ENCODE measurements around the gene VGLL4.

Gene VGLL4

GRCh38 chr3:11643605-11644087 is at the start of gene VGLL4:
Gene VGLL4 (minus strand): TSS chr3:11643915. CDS start chr3:11643518, 397 bp downstream.
- H3K79me2 ChIP-seq: peaks cover 21% of the 10 kb centered on the region
- H3K36me3 ChIP-seq (ENCODE audit: control insufficient read depth, insufficient read depth, low read length): no peaks in the 10 kb centered on the region
- H2AFZ ChIP-seq: peak within 1 kb of the TSS; percentile 70
- H3K9me3 ChIP-seq (ENCODE audit: control insufficient read depth, low read length): no peaks in the 10 kb centered on the region
- peak within 1 kb of the TSS; percentile 89 for H3K4me2 ChIP-seq (ENCODE audit: low read length)
- H3K27me3 ChIP-seq (ENCODE audit: control insufficient read depth, insufficient read depth, low read length): no peaks in the 10 kb centered on the region
- H3K4me1 ChIP-seq: peaks cover 10% of the 10 kb centered on the region
- TF ChIP-seq, protein P1, sequence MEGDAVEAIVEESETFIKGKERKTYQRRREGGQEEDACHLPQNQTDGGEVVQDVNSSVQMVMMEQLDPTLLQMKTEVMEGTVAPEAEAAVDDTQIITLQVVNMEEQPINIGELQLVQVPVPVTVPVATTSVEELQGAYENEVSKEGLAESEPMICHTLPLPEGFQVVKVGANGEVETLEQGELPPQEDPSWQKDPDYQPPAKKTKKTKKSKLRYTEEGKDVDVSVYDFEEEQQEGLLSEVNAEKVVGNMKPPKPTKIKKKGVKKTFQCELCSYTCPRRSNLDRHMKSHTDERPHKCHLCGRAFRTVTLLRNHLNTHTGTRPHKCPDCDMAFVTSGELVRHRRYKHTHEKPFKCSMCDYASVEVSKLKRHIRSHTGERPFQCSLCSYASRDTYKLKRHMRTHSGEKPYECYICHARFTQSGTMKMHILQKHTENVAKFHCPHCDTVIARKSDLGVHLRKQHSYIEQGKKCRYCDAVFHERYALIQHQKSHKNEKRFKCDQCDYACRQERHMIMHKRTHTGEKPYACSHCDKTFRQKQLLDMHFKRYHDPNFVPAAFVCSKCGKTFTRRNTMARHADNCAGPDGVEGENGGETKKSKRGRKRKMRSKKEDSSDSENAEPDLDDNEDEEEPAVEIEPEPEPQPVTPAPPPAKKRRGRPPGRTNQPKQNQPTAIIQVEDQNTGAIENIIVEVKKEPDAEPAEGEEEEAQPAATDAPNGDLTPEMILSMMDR (IDR thresholded peaks at IDR 0.05): peak; percentile 6
- H3K27ac ChIP-seq: peak within 1 kb of the TSS; percentile 79
- peak within 1 kb of the TSS; percentile 86 for H3K4me3 ChIP-seq (ENCODE audit: low read depth, low read length)
- peak within 1 kb of the TSS; percentile 39 for H3K9ac ChIP-seq

DNA sequence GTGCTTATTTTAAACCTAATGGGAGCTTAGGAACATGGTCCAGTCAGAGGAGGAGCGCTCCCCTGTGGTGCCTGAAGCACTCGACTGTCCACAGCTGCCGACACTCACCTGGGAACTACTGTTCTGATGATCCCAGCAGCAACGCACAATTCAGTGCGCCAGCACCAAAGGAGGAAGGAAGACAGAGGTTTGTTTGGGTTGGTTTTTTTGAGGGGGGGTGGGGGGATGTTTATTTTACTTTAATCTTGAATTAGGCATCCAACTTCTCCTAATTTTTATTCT is 48.8 kb upstream of the VGLL4 start:
- no peaks in the 10 kb centered on the region for H3K36me3 ChIP-seq (ENCODE audit: control insufficient read depth, insufficient read depth, low read length)
- no peak overlapping the region for H3K4me2 ChIP-seq (ENCODE audit: low read length)
- no peaks in the 10 kb centered on the region for H3K9me3 ChIP-seq (ENCODE audit: control insufficient read depth, low read length)
- peaks cover 3% of the 10 kb centered on the region for H3K4me1 ChIP-seq
- TF ChIP-seq, protein P1 (IDR thresholded peaks at IDR 0.05): no peak
- peaks cover 13% of the 10 kb centered on the region for H3K79me2 ChIP-seq
- H3K9ac ChIP-seq: no peak overlapping the region
- no peak overlapping the region for H3K4me3 ChIP-seq (ENCODE audit: low read depth, low read length)
- H3K27me3 ChIP-seq (ENCODE audit: control insufficient read depth, insufficient read depth, low read length): no peaks in the 10 kb centered on the region
- H2AFZ ChIP-seq: no peak overlapping the region
- no peak overlapping the region for H3K27ac ChIP-seq

GRCh38 chr3:11691767-11692531 is 48.2 kb upstream of the VGLL4 start:
- Histone ChIP-seq H3K36me3 (ENCODE audit: control insufficient read depth, insufficient read depth, low read length) (no peaks in the 10 kb centered on the region), H3K9ac (no peak overlapping the region), H3K27ac (no peak overlapping the region), H3K79me2 (peaks cover 9% of the 10 kb centered on the region), H2AFZ (no peak overlapping the region), H3K4me3 (ENCODE audit: low read depth, low read length) (no peak overlapping the region), H3K9me3 (ENCODE audit: control insufficient read depth, low read length) (no peaks in the 10 kb centered on the region), H3K4me2 (ENCODE audit: low read length) (no peak overlapping the region), H3K4me1 (peaks cover 3% of the 10 kb centered on the region), H3K27me3 (ENCODE audit: control insufficient read depth, insufficient read depth, low read length) (no peaks in the 10 kb centered on the region)
- TF ChIP-seq, protein P1 (IDR thresholded peaks at IDR 0.05): no peak

DNA sequence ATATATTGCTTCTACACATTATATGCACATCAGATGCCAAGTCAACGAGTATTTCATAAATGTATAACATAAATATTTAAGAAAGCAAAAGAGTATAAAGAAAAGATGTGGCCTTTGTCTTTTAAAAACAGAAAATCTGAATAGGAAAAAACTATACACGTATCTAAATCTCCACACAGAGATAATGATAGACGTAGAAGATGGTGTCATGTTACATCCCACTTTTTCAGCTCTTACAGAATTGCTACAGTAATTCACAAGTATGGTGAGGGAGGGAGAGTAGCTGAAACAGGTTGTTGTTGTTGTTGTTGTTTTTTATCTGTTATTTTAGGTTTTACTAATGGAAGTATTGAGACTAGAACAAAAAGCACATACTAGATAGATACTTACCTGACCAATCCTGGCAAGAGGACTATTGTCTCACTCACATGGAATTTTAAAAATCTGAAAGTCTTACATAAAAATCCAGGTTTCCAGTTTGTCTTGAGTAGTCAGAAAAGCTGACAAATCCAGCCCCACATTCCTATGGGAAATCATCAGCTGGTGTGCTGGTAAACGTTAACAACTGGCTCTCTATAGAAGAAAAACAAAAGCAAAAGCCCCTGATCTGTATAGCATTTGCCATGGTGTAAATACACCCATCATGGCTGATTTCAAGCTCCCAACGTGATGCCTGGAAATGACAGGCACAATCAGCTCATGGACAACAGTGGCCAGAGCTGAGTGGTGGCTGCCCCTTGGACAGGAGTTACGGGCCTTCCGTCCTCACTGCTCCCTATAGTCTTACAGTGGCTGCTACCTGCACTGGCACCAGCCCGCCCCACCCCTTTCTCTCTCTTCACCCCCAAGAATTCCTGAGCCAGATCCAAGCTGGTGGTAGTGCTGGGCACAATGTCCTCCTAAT is 47.4 kb upstream of the VGLL4 start:
- Histone ChIP-seq H3K27ac (no peak overlapping the region), H3K4me3 (ENCODE audit: low read depth, low read length) (no peak overlapping the region), H3K36me3 (ENCODE audit: control insufficient read depth, insufficient read depth, low read length) (no peaks in the 10 kb centered on the region), H3K9ac (no peak overlapping the region), H2AFZ (no peak overlapping the region), H3K4me2 (ENCODE audit: low read length) (no peak overlapping the region), H3K4me1 (peaks cover 3% of the 10 kb centered on the region), H3K9me3 (ENCODE audit: control insufficient read depth, low read length) (no peaks in the 10 kb centered on the region), H3K27me3 (ENCODE audit: control insufficient read depth, insufficient read depth, low read length) (no peaks in the 10 kb centered on the region), H3K79me2 (peaks cover 7% of the 10 kb centered on the region)
- TF ChIP-seq, protein P1 (IDR thresholded peaks at IDR 0.05): no peak
